ENCODE results near the gene EVX1. TPM values are rescaled to one million over a fixed set of nuclear protein-coding genes. Genes with fewer than 3 reads are reported as not detected.
A peak's percentile ranks its signal among the peaks of the same experiment; 100 is the strongest.

The EVX1 gene
- total RNA-seq, 2 experiments from 2014 or later, result 0.25 to 0.33 TPM

- H3K9me3 Mint-ChIP-seq, result no peaks in the 10 kb centered on the region
- peaks cover 99% of the 10 kb centered on the region for H3K27me3 Mint-ChIP-seq
These were observed 37.0 kb upstream of the EVX1 start for GRCh38 chr7:27205325-27206280.

GRCh38 chr7:27207348-27207985 is 35.1 kb upstream of the EVX1 start:
- H3K4me3 ChIP-seq (ENCODE audit: low read length), result no peak overlapping the region
- Mint-ChIP-seq H3K4me3 (no peak overlapping the region), H3K36me3 (ENCODE audit: low read depth) (no peaks in the 10 kb centered on the region), H3K27me3 (peaks cover 99% of the 10 kb centered on the region), H3K27ac (no peak overlapping the region), H3K4me1 (ENCODE audit: low read depth) (peaks cover 33% of the 10 kb centered on the region), H3K9me3 (no peaks in the 10 kb centered on the region)
- H3K36me3 ChIP-seq (ENCODE audit: insufficient read depth, low read length), result no peaks in the 10 kb centered on the region
- H3K4me1 ChIP-seq (ENCODE audit: insufficient read depth, low read length), result peaks cover 28% of the 10 kb centered on the region
- POLR2A ChIA-PET, result interaction anchor here (1.2 kb wide), 1 partner anchor 11 kb away, joined by 3 read pairs; no protein-coding TSS in a partner anchor
- DNase-seq (no peak), ATAC-seq (ENCODE audit: poor library complexity) (no peak)
- CTCF ChIA-PET, result interaction anchor here (1.0 to 1.3 kb wide), 2 partner anchors 11 to 46 kb away, joined by 4 read pairs; no protein-coding TSS in a partner anchor
- intact Hi-C loops (cut with DNase I, micrococcal nuclease), result no loop called here
- no peak for TF ChIP-seq CTCF (IDR thresholded peaks at IDR 0.05)
- H3K9me3 ChIP-seq (ENCODE audit: control insufficient read depth in 1 of 2, insufficient read depth in 1 of 2, low read length in 2 of 2), result peaks cover 0 to 26% of the 10 kb centered on the region in 2 experiments
- peaks cover 90 to 99% of the 10 kb centered on the region in 2 experiments for H3K27me3 ChIP-seq (ENCODE audit: control insufficient read depth in 1 of 2, insufficient read depth in 2 of 2, low read length in 2 of 2)
- no peak overlapping the region for H3K27ac ChIP-seq (ENCODE audit: low read depth in 1 of 2, low read length in 2 of 2)

More at GRCh38 chr7:27205325-27206280, 37.0 kb upstream of the EVX1 start:
- CTCF ChIA-PET, result interaction anchor here (1.2 kb wide), 1 partner anchor 10 kb away, joined by 3 read pairs; no protein-coding TSS in a partner anchor
- H3K27ac Mint-ChIP-seq, result no peak overlapping the region
- H3K9me3 ChIP-seq (ENCODE audit: control insufficient read depth in 1 of 2, insufficient read depth in 1 of 2, low read length in 2 of 2), result peaks cover 0 to 29% of the 10 kb centered on the region in 2 experiments
- ATAC-seq (ENCODE audit: poor library complexity), result no peak
- peaks cover 45% of the 10 kb centered on the region for H3K4me1 Mint-ChIP-seq (ENCODE audit: low read depth)
- H3K36me3 ChIP-seq (ENCODE audit: insufficient read depth, low read length), result no peaks in the 10 kb centered on the region
- H3K27me3 ChIP-seq (ENCODE audit: control insufficient read depth in 1 of 2, insufficient read depth in 2 of 2, low read length in 2 of 2), result peaks cover 90 to 99% of the 10 kb centered on the region in 2 experiments
- POLR2A ChIA-PET, result no interaction called here
- TF ChIP-seq CTCF (IDR thresholded peaks at IDR 0.05), result no peak
- no peaks in the 10 kb centered on the region for H3K36me3 Mint-ChIP-seq (ENCODE audit: low read depth)
- no peak overlapping the region for H3K27ac ChIP-seq (ENCODE audit: low read depth in 1 of 2, low read length in 2 of 2)
- H3K4me3 ChIP-seq (ENCODE audit: low read length), result no peak overlapping the region
- intact Hi-C loops (cut with DNase I, micrococcal nuclease), result no loop called here
- peaks cover 43% of the 10 kb centered on the region for H3K4me1 ChIP-seq (ENCODE audit: insufficient read depth, low read length)
- no peak for DNase-seq
- peak overlapping the region; percentile 30 for H3K4me3 Mint-ChIP-seq

- H3K27ac Mint-ChIP-seq, result no peak overlapping the region
- no peak overlapping the region for H3K27ac ChIP-seq (ENCODE audit: low read depth in 1 of 2, low read length in 2 of 2)
- ChIA-PET POLR2A (no interaction called here), CTCF (interaction anchor here (1.4 to 1.9 kb wide), 3 partner anchors 13 to 811 kb away, joined by 4 to 8 read pairs (median 4); no protein-coding TSS in a partner anchor)
- no peaks in the 10 kb centered on the region for H3K36me3 Mint-ChIP-seq (ENCODE audit: low read depth)
- H3K4me1 ChIP-seq (ENCODE audit: insufficient read depth, low read length), result peaks cover 38% of the 10 kb centered on the region
- peaks cover 35% of the 10 kb centered on the region for H3K4me1 Mint-ChIP-seq (ENCODE audit: low read depth)
- DNase-seq (no peak), ATAC-seq (ENCODE audit: poor library complexity) (no peak)
- no peaks in the 10 kb centered on the region for H3K9me3 Mint-ChIP-seq
- intact Hi-C loops (cut with DNase I, micrococcal nuclease), result no loop called here
- no peak for TF ChIP-seq CTCF (IDR thresholded peaks at IDR 0.05)
- H3K4me3 ChIP-seq (ENCODE audit: low read length), result no peak overlapping the region
- H3K36me3 ChIP-seq (ENCODE audit: insufficient read depth, low read length), result no peaks in the 10 kb centered on the region
- no peak overlapping the region for H3K4me3 Mint-ChIP-seq
- peaks cover 85 to 100% of the 10 kb centered on the region in 2 experiments for H3K27me3 ChIP-seq (ENCODE audit: control insufficient read depth in 1 of 2, insufficient read depth in 2 of 2, low read length in 2 of 2)
- peaks cover 0 to 31% of the 10 kb centered on the region in 2 experiments for H3K9me3 ChIP-seq (ENCODE audit: control insufficient read depth in 1 of 2, insufficient read depth in 1 of 2, low read length in 2 of 2)
- peaks cover 97% of the 10 kb centered on the region for H3K27me3 Mint-ChIP-seq
These were observed 33.6 kb upstream of the EVX1 start for GRCh38 chr7:27208998-27209397.
